GM23338 (cell line): ENCODE data around the gene MAPT.

Experiments used
- POLR2AphosphoS5 ChIP-seq: IDR thresholded peaks from 2 replicates; pipeline ENCODE4 v1.6.1; 2016; ENCODE audit warnings: antibody characterized with exemption, low read depth
- TF ChIP-seq, protein P1 (sequence below), 2 experiments: fragments of 200-600 bp in 1 of 2; sonication (generic) in 1 of 2; conservative IDR thresholded peaks; 2 replicates each; pipeline versions ENCODE4 v1.5.1 to v1.6.1; 2016 to 2017; ENCODE audit warnings: antibody characterized with exemption in 2 of 2, low read depth in 2 of 2, mild to moderate bottlenecking in 2 of 2, moderate library complexity in 1 of 2

DNA sequence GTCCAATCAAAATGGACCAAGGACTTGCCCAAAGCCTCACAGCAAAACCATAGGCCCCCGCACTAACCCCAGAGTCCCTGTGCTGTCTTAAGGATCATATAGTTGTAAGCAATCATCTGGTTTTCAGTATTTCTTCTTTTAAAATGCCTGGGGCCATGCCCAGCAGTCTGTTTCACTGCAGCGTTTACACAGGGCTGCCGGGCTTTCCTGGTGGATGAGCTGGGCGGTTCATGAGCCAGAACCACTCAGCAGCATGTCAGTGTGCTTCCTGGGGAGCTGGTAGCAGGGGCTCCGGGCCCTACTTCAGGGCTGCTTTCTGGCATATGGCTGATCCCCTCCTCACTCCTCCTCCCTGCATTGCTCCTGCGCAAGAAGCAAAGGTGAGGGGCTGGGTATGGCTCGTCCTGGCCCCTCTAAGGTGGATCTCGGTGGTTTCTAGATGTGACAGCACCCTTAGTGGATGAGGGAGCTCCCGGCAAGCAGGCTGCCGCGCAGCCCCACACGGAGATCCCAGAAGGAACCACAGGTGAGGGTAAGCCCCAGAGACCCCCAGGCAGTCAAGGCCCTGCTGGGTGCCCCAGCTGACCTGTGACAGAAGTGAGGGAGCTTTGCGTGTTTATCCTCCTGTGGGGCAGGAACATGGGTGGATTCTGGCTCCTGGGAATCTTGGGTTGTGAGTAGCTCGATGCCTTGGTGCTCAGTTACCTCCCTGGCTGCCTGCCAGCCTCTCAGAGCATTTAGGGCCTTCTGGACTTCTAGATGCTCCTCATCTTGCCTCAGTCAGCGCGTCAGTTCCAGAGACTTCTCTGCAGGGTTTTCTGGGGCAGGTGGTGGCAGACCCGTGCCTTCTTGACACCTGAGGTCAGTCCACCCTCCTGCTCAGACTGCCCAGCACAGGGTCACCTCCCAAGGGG lies 79.8 kb downstream of the MAPT start:
- TF ChIP-seq POLR2AphosphoS5: no peak
- TF ChIP-seq, protein P1, sequence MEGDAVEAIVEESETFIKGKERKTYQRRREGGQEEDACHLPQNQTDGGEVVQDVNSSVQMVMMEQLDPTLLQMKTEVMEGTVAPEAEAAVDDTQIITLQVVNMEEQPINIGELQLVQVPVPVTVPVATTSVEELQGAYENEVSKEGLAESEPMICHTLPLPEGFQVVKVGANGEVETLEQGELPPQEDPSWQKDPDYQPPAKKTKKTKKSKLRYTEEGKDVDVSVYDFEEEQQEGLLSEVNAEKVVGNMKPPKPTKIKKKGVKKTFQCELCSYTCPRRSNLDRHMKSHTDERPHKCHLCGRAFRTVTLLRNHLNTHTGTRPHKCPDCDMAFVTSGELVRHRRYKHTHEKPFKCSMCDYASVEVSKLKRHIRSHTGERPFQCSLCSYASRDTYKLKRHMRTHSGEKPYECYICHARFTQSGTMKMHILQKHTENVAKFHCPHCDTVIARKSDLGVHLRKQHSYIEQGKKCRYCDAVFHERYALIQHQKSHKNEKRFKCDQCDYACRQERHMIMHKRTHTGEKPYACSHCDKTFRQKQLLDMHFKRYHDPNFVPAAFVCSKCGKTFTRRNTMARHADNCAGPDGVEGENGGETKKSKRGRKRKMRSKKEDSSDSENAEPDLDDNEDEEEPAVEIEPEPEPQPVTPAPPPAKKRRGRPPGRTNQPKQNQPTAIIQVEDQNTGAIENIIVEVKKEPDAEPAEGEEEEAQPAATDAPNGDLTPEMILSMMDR (conservative IDR thresholded peaks at IDR 0.05; ENCODE audit: low read depth in 2 of 2): no peak
